ENCODE results near the gene DCDC2C. TPM values are rescaled to one million over a fixed set of nuclear protein-coding genes. Genes with fewer than 3 reads are reported as not detected.

Gene DCDC2C
- total RNA-seq, 1 experiment from 2014 or later, result 0.43 TPM

DNA sequence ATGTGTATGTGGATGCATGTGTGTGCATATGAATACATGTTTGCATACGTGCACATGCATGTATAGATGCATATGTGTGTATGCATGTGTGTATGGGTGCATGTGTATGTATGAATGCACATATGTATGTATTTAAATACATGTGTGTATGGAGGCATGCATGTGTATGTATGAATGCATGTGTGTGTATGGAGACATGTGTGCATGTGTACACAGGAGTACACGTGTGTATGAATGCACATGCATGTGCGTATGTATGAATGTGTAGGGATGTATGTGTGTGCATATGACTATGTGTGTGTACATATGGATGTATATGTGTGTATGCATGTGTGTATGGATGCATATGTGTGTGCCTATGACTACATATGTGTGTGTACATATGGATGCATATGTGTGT is 51.9 kb downstream of the DCDC2C start:
- Histone ChIP-seq H3K9me3 (ENCODE audit: low read depth, low read length, poor library complexity, severe bottlenecking) (no peaks in the 10 kb centered on the region), H3K27ac (ENCODE audit: low read depth, low read length, poor library complexity, severe bottlenecking) (no peak overlapping the region), H3K36me3 (ENCODE audit: insufficient read depth, low read length, poor library complexity, severe bottlenecking) (no peaks in the 10 kb centered on the region), H3K4me1 (ENCODE audit: insufficient read depth, low read length, poor library complexity, severe bottlenecking) (no peaks in the 10 kb centered on the region), H3K4me3 (ENCODE audit: low read depth, low read length, poor library complexity, severe bottlenecking) (no peak overlapping the region), H3K27me3 (replicated peaks; ENCODE audit: insufficient read depth, low read depth, low read length, poor library complexity) (no peaks in the 10 kb centered on the region)
- ChIA-PET POLR2A (ENCODE audit: low non-redundant PET) (no interaction called here), CTCF (no interaction called here)
- DNase-seq (ENCODE audit: low spot score), result no peak
- TF ChIP-seq, protein P1, sequence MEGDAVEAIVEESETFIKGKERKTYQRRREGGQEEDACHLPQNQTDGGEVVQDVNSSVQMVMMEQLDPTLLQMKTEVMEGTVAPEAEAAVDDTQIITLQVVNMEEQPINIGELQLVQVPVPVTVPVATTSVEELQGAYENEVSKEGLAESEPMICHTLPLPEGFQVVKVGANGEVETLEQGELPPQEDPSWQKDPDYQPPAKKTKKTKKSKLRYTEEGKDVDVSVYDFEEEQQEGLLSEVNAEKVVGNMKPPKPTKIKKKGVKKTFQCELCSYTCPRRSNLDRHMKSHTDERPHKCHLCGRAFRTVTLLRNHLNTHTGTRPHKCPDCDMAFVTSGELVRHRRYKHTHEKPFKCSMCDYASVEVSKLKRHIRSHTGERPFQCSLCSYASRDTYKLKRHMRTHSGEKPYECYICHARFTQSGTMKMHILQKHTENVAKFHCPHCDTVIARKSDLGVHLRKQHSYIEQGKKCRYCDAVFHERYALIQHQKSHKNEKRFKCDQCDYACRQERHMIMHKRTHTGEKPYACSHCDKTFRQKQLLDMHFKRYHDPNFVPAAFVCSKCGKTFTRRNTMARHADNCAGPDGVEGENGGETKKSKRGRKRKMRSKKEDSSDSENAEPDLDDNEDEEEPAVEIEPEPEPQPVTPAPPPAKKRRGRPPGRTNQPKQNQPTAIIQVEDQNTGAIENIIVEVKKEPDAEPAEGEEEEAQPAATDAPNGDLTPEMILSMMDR (conservative IDR thresholded peaks at IDR 0.05; ENCODE audit: low read depth, low read length), result no peak
- TF ChIP-seq EZH2 (IDR thresholded peaks at IDR 0.05; ENCODE audit: borderline replicate concordance, low read depth, low read length, poor library complexity, severe bottlenecking), result no peak
- BruUV-seq (replicated peaks), result no TSS peak
- intact Hi-C loops (cut with micrococcal nuclease; ENCODE audit: unreplicated experiment), result no loop called here

DNA sequence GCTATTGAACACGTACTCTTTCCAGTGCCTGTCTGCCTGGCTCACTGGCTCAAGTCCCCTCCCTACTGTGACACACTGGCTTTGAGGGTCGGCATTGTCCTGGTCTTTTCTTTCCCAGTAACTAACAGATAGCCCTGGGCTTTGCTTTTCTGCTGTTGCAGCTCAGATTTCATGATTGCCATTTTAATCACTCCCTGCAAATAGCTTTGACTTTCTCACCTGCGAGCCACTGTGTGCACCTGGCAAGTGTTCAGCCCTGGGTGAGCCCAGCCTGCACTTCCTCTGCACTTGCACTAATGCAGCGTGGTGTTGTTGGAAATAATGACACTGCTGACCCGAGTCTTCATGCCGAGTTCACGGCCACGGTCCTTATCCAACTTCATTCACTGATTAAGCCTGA is 52.9 kb downstream of the DCDC2C start:
- Histone ChIP-seq H3K36me3 (ENCODE audit: insufficient read depth, low read length, poor library complexity, severe bottlenecking) (no peaks in the 10 kb centered on the region), H3K9me3 (ENCODE audit: low read depth, low read length, poor library complexity, severe bottlenecking) (no peaks in the 10 kb centered on the region), H3K4me3 (ENCODE audit: low read depth, low read length, poor library complexity, severe bottlenecking) (no peak overlapping the region), H3K4me1 (ENCODE audit: insufficient read depth, low read length, poor library complexity, severe bottlenecking) (no peaks in the 10 kb centered on the region), H3K27me3 (replicated peaks; ENCODE audit: insufficient read depth, low read depth, low read length, poor library complexity) (no peaks in the 10 kb centered on the region), H3K27ac (ENCODE audit: low read depth, low read length, poor library complexity, severe bottlenecking) (no peak overlapping the region)
- TF ChIP-seq, protein P1 (conservative IDR thresholded peaks at IDR 0.05; ENCODE audit: low read depth, low read length), result no peak
- no peak for TF ChIP-seq EZH2 (IDR thresholded peaks at IDR 0.05; ENCODE audit: borderline replicate concordance, low read depth, low read length, poor library complexity, severe bottlenecking)
- intact Hi-C loops (cut with micrococcal nuclease; ENCODE audit: unreplicated experiment), result no loop called here
- BruUV-seq (replicated peaks), result no TSS peak
- no peak for DNase-seq (ENCODE audit: low spot score)
- ChIA-PET POLR2A (ENCODE audit: low non-redundant PET) (no interaction called here), CTCF (interaction anchor here (0.6 kb wide), 1 partner anchor 469 kb away, joined by 3 read pairs; no protein-coding TSS in a partner anchor)

DNA sequence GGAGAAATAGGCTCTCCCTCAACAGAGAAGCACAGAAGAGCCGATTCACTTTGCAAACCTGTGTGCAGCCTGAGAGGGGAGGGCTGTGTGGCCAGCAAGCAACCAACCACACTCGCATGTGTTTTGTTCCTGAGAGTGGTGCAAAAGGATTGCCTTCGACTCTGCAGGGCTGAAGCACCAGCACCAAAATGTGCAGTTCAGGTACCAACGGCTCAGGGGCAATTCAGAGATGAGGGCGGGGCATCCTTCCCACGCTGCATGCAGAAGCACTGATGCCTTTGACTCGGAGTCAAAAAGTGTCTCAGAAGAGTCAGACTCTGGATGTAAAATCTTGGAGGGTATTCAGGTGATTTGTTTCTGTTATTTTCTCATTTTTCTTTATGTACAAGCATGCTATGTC is 55.5 kb downstream of the DCDC2C start:
- intact Hi-C loops (cut with micrococcal nuclease; ENCODE audit: unreplicated experiment), result no loop called here
- DNase-seq (ENCODE audit: low spot score), result no peak
- Histone ChIP-seq H3K4me3 (ENCODE audit: low read depth, low read length, poor library complexity, severe bottlenecking) (no peak overlapping the region), H3K27ac (ENCODE audit: low read depth, low read length, poor library complexity, severe bottlenecking) (no peak overlapping the region), H3K4me1 (ENCODE audit: insufficient read depth, low read length, poor library complexity, severe bottlenecking) (no peaks in the 10 kb centered on the region), H3K27me3 (replicated peaks; ENCODE audit: insufficient read depth, low read depth, low read length, poor library complexity) (no peaks in the 10 kb centered on the region), H3K36me3 (ENCODE audit: insufficient read depth, low read length, poor library complexity, severe bottlenecking) (no peaks in the 10 kb centered on the region), H3K9me3 (ENCODE audit: low read depth, low read length, poor library complexity, severe bottlenecking) (no peaks in the 10 kb centered on the region)
- ChIA-PET POLR2A (ENCODE audit: low non-redundant PET) (no interaction called here), CTCF (no interaction called here)
- TF ChIP-seq, protein P1 (conservative IDR thresholded peaks at IDR 0.05; ENCODE audit: low read depth, low read length), result no peak
- no peak for TF ChIP-seq EZH2 (IDR thresholded peaks at IDR 0.05; ENCODE audit: borderline replicate concordance, low read depth, low read length, poor library complexity, severe bottlenecking)
- BruUV-seq (replicated peaks), result no TSS peak

All from A673 (cell line).